Muscle of leg (tissue), 11 donors: ENCODE measurements around the gene CALN1. TPM values are rescaled to one million over a fixed set of nuclear protein-coding genes. Genes with fewer than 3 reads are reported as not detected.
A peak's percentile ranks its signal among the peaks of the same experiment; 100 is the strongest.

ENCODE experiments used
- DNase-seq: peaks from one replicate; pipeline ENCODE4 v3.0.0; 2013
- H3K27ac ChIP-seq: one replicate; pipeline ENCODE4 v1.5.1; 2013; ENCODE audit warnings: mild to moderate bottlenecking, low read length, control low read depth
- H3K27me3 ChIP-seq: one replicate; pipeline ENCODE4 v1.6.1; 2013; ENCODE audit warnings: low read length; ENCODE audit not compliant: control insufficient read depth, insufficient read depth
- H3K36me3 ChIP-seq: one replicate; pipeline ENCODE4 v1.6.1; 2013; ENCODE audit warnings: low read length; ENCODE audit not compliant: control insufficient read depth, insufficient read depth
- H3K4me1 ChIP-seq: one replicate; pipeline ENCODE4 v1.6.1; 2013; ENCODE audit warnings: low read length; ENCODE audit not compliant: control insufficient read depth, insufficient read depth
- H3K4me3 ChIP-seq: one replicate; pipeline ENCODE4 v1.5.1; 2013; ENCODE audit warnings: low read length, control low read depth
- H3K9me3 ChIP-seq: replicated peaks from 2 replicates; pipeline ENCODE4 v1.6.1; 2013; ENCODE audit warnings: low read depth, low read length; ENCODE audit not compliant: control insufficient read depth
- WGBS: methylation state at CpG from one replicate; pipeline ENCODE4 v1.1.5; 2013; ENCODE audit warnings: missing lambda C conversion rate; ENCODE audit not compliant: insufficient coverage; 5-methylcytosine and 5-hydroxymethylcytosine counted together
- polyA plus RNA-seq, 8 donors: library from polyadenylated mRNA; unstranded; fragments of 120-200 nt; gene quantifications; one replicate each; pipeline versions ENCODE4 v1.2.1 to v1.2.3, GENCODE V29; 2013; ENCODE audit warnings: inconsistent platforms in 1 of 8, low replicate concordance in 1 of 8; ENCODE audit not compliant: insufficient read length in 8 of 8, insufficient read depth in 1 of 8
- total RNA-seq: library from RNA; stranded (reverse); fragments of 120-200 nt; gene quantifications from one replicate; pipeline ENCODE4 v1.2.4, GENCODE V29; 2013

The CALN1 gene
- total and polyA plus RNA-seq, 9 donors = 0.65 to 2.3 (median 1.0) TPM

GRCh38 chr7:72039460-72039859 lies 372.7 kb downstream of the CALN1 start:
- H3K36me3 ChIP-seq = no peaks in the 10 kb centered on the region
- H3K27me3 ChIP-seq = no peaks in the 10 kb centered on the region
- no CpG with 5 or more reads among the region's 1 CpG for WGBS
- H3K4me3 ChIP-seq = no peak overlapping the region
- no peaks in the 10 kb centered on the region for H3K9me3 ChIP-seq
- H3K27ac ChIP-seq = no peak overlapping the region
- DNase-seq = no peak
- no peaks in the 10 kb centered on the region for H3K4me1 ChIP-seq

GRCh38 chr7:72038022-72038732 lies 374.0 kb downstream of the CALN1 start:
- H3K36me3 ChIP-seq = no peaks in the 10 kb centered on the region
- DNase-seq = no peak
- no peaks in the 10 kb centered on the region for H3K27me3 ChIP-seq
- no CpG with 5 or more reads among the region's 5 CpGs for WGBS
- H3K4me3 ChIP-seq = no peak overlapping the region
- H3K27ac ChIP-seq = no peak overlapping the region
- H3K9me3 ChIP-seq = no peaks in the 10 kb centered on the region
- no peaks in the 10 kb centered on the region for H3K4me1 ChIP-seq

- Histone ChIP-seq H3K36me3 (no peaks in the 10 kb centered on the region), H3K27me3 (no peaks in the 10 kb centered on the region), H3K4me1 (no peaks in the 10 kb centered on the region), H3K27ac (no peak overlapping the region), H3K4me3 (no peak overlapping the region), H3K9me3 (no peaks in the 10 kb centered on the region)
- no CpG with 5 or more reads among the region's 2 CpGs for WGBS
- peak; percentile 25 for DNase-seq
Measured at GRCh38 chr7:72037516-72037915, 374.6 kb downstream of the CALN1 start.

- H3K27me3 ChIP-seq = no peaks in the 10 kb centered on the region
- no peaks in the 10 kb centered on the region for H3K4me1 ChIP-seq
- peak; percentile 58 for DNase-seq
- no peaks in the 10 kb centered on the region for H3K9me3 ChIP-seq
- no peak overlapping the region for H3K27ac ChIP-seq
- no peak overlapping the region for H3K4me3 ChIP-seq
- H3K36me3 ChIP-seq = no peaks in the 10 kb centered on the region
- 100% methylated on average over 1 of the region's 1 CpG for WGBS
Measured at GRCh38 chr7:72035266-72035665, 376.9 kb downstream of the CALN1 start.

DNA sequence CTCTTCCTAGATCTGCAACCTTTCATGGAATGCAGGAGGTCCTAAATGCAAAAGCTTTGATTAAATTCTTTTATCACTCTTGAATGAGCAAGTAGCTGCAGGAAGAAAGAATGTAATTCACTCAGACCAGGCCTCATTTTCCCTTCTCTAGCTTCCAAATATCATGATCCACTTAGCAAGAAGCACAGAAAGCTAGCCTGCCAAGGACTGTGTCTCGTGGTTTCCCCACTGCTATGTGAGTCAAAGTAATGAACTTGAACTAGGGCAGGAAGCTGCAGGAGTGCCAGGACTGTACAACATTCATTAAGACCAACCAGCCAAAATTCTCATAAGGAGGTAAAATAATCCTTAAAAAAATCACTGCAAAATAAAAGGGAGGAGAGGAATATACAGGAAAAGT lies 379.2 kb downstream of the CALN1 start:
- H3K4me1 ChIP-seq = no peaks in the 10 kb centered on the region
- H3K4me3 ChIP-seq = no peak overlapping the region
- H3K27me3 ChIP-seq = no peaks in the 10 kb centered on the region
- no peaks in the 10 kb centered on the region for H3K36me3 ChIP-seq
- H3K27ac ChIP-seq = no peak overlapping the region
- DNase-seq = peak; percentile 74
- no peaks in the 10 kb centered on the region for H3K9me3 ChIP-seq
- WGBS = no CpG with 5 or more reads among the region's 1 CpG

- no peak overlapping the region for H3K27ac ChIP-seq
- 87% methylated on average over 4 of the region's 4 CpGs for WGBS
- H3K36me3 ChIP-seq = no peaks in the 10 kb centered on the region
- no peak for DNase-seq
- no peaks in the 10 kb centered on the region for H3K4me1 ChIP-seq
- no peak overlapping the region for H3K4me3 ChIP-seq
- H3K9me3 ChIP-seq = no peaks in the 10 kb centered on the region
- H3K27me3 ChIP-seq = no peaks in the 10 kb centered on the region
Measured at GRCh38 chr7:72030994-72031667, 381.0 kb downstream of the CALN1 start.

- H3K4me3 ChIP-seq = no peak overlapping the region
Measured at GRCh38 chr7:72028267-72028666, 383.9 kb downstream of the CALN1 start.

GRCh38 chr7:72025381-72025960 lies 386.7 kb downstream of the CALN1 start:
- no peak for DNase-seq
- Histone ChIP-seq H3K4me3 (no peak overlapping the region), H3K9me3 (no peaks in the 10 kb centered on the region), H3K36me3 (no peaks in the 10 kb centered on the region), H3K27me3 (no peaks in the 10 kb centered on the region), H3K4me1 (no peaks in the 10 kb centered on the region), H3K27ac (no peak overlapping the region)
- WGBS = 62% methylated on average over 2 of the region's 3 CpGs

More at GRCh38 chr7:72028267-72028666, 383.9 kb downstream of the CALN1 start:
- Histone ChIP-seq H3K27me3 (no peaks in the 10 kb centered on the region), H3K36me3 (no peaks in the 10 kb centered on the region), H3K4me1 (no peaks in the 10 kb centered on the region), H3K9me3 (no peaks in the 10 kb centered on the region), H3K27ac (no peak overlapping the region)
- DNase-seq = no peak
- 78% methylated on average over 6 of the region's 6 CpGs for WGBS

GRCh38 chr7:72023926-72024325 lies 388.2 kb downstream of the CALN1 start:
- Histone ChIP-seq H3K27me3 (no peaks in the 10 kb centered on the region), H3K27ac (no peak overlapping the region), H3K4me3 (no peak overlapping the region), H3K4me1 (no peaks in the 10 kb centered on the region), H3K36me3 (no peaks in the 10 kb centered on the region), H3K9me3 (peaks cover 2% of the 10 kb centered on the region)
- no peak for DNase-seq
- WGBS = 100% methylated on average over 1 of the region's 4 CpGs

DNA sequence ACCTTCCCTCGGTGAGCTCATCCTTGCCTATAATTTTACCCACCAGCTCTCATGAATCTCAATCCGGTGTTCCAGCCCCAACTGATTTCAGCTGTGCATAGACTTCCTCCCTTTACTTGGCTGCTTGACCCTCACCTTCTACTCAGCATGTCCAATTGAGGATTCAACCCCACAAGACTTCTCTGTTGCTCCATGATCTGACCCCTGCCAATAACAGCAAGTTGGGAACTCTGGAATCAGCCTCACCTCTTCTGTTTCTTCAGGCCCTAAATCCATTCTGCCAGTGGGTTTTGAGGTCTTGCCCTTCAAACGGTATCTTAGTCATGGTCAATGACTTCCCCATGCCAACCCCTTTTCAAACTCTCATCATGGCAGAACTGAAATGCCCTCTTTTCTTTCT lies 390.4 kb downstream of the CALN1 start:
- Histone ChIP-seq H3K27me3 (no peaks in the 10 kb centered on the region), H3K27ac (no peak overlapping the region), H3K9me3 (peaks cover 2% of the 10 kb centered on the region), H3K4me1 (no peaks in the 10 kb centered on the region), H3K36me3 (no peaks in the 10 kb centered on the region), H3K4me3 (no peak overlapping the region)
- WGBS = 87% methylated on average over 3 of the region's 3 CpGs
- no peak for DNase-seq
